ENCODE data around the gene KRTAP4-9.
"Not testable (repeated sequence)": the region's sequence is repeated elsewhere in the genome, so short reads cannot be mapped to it uniquely, and the experiment has no call there.

Gene KRTAP4-9

DNA sequence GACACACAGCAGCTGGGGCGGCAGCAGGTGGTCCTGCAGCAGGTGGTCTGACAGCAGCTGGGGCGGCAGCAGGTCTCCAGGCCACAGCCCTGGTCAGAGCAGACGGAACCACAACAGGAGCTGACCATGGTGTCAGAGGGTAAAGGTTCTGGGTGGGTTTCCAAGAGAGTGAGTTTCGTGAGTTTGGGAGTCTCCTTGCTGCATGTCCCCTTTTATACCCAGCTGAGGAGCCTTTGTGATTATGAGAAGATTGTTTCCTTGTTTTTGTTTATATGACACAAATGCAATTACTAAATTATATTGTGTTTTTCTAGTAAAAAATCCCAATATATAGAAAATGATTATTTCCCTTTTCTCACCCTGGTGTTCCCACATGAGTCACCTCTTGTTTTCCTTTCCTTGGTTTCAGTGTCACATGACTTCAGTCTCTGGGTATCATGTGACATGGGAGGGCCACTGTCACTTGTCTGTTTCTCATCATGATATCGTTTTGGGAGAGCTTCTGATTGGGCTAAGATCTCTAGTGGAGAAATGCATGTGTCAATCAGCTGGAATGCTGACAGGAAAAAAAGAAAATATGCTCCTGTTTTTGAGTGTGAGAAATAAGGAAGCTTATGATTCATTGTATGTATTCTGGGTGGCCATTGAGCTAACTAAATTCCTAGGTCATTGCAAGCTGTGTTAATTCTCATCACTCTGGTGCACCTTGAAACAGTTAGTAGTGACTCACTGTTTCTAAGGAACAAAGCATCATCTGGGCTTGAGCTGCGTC, 35.4 kb downstream of the KRTAP4-9 start, which contains the start of gene KRTAP4-6:
TSS of gene KRTAP4-6 (minus strand) at position 185 of the 772 bp plus-strand sequence. CDS start at position 128, 57 bp downstream.
- Histone ChIP-seq H3K27me3 (ENCODE audit: control insufficient read depth in 1 of 2, insufficient read depth in 2 of 2, low read length in 2 of 2) (no peaks in the 10 kb centered on the region), H3K9me3 (ENCODE audit: low read length) (no peaks in the 10 kb centered on the region), H3K9ac (ENCODE audit: low read length) (no peak within 1 kb of the TSS), H3K4me1 (ENCODE audit: insufficient read depth, low read length) (no peaks in the 10 kb centered on the region), H3K36me3 (ENCODE audit: insufficient read depth, low read length) (no peaks in the 10 kb centered on the region), H3K4me3 (ENCODE audit: low read depth in 1 of 2, low read length in 2 of 2) (no peak within 1 kb of the TSS), H3K27ac (ENCODE audit: low read depth, low read length) (no peak within 1 kb of the TSS)

DNA sequence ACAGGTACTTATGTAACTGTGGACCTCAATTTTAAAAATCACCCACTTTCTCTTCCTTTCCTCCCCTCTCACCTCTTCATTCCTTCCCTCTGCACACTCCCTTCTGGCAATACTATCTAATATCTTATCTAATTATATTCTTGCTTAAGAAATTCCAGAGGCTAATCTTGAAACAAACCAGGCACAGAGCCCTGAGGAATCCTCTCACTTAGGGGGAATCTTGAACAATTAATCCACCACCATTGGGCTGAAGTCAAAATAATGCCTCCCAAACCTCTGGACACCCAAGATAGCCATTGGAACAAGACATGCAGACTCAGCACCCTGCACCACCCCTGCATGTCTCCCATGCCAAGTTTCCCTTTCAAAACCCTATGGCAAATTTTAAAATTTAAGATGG, 36.2 kb downstream of the KRTAP4-9 start:
- Histone ChIP-seq H3K4me3 (ENCODE audit: low read depth in 1 of 2, low read length in 2 of 2) (no peak overlapping the region), H3K27me3 (ENCODE audit: control insufficient read depth in 1 of 2, insufficient read depth in 2 of 2, low read length in 2 of 2) (no peaks in the 10 kb centered on the region), H3K9ac (ENCODE audit: low read length) (no peak overlapping the region), H3K9me3 (ENCODE audit: low read length) (no peaks in the 10 kb centered on the region), H3K36me3 (ENCODE audit: insufficient read depth, low read length) (no peaks in the 10 kb centered on the region), H3K4me1 (ENCODE audit: insufficient read depth, low read length) (no peaks in the 10 kb centered on the region), H3K27ac (ENCODE audit: low read depth, low read length) (no peak overlapping the region)

- Histone ChIP-seq H3K36me3 (ENCODE audit: insufficient read depth, low read length) (no peaks in the 10 kb centered on the region), H3K27ac (ENCODE audit: low read depth, low read length) (no peak overlapping the region), H3K9me3 (ENCODE audit: low read length) (no peaks in the 10 kb centered on the region), H3K9ac (ENCODE audit: low read length) (no peak overlapping the region), H3K27me3 (ENCODE audit: control insufficient read depth in 1 of 2, insufficient read depth in 2 of 2, low read length in 2 of 2) (no peaks in the 10 kb centered on the region), H3K4me3 (ENCODE audit: low read depth in 1 of 2, low read length in 2 of 2) (no peak overlapping the region), H3K4me1 (ENCODE audit: insufficient read depth, low read length) (no peaks in the 10 kb centered on the region)
These were observed 39.7 kb downstream of the KRTAP4-9 start for GRCh38 chr17:41144846-41145245.

DNA sequence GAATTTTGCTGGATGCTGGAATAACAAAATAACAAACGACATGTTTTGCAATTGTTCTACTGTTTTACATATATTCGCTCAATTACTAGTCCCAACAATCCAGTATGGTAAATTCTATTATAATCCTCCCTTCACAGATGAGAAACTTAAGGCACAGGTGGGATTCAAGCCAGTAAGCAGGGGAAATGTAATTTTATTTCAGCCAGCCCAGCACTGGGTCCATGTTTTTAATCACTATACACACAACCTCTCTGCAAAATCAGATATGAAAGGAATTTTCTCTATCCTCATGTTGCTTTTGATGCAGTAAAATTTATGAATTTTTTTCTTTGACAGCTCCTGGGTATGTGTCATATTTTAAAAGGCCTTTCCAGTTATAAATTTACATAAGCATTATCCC, 40.1 kb downstream of the KRTAP4-9 start:
- Histone ChIP-seq H3K4me3 (ENCODE audit: low read depth in 1 of 2, low read length in 2 of 2) (no peak overlapping the region), H3K9me3 (ENCODE audit: low read length) (no peaks in the 10 kb centered on the region), H3K27me3 (ENCODE audit: control insufficient read depth in 1 of 2, insufficient read depth in 2 of 2, low read length in 2 of 2) (no peaks in the 10 kb centered on the region), H3K36me3 (ENCODE audit: insufficient read depth, low read length) (no peaks in the 10 kb centered on the region), H3K4me1 (ENCODE audit: insufficient read depth, low read length) (no peaks in the 10 kb centered on the region), H3K9ac (ENCODE audit: low read length) (no peak overlapping the region), H3K27ac (ENCODE audit: low read depth, low read length) (no peak overlapping the region)

DNA sequence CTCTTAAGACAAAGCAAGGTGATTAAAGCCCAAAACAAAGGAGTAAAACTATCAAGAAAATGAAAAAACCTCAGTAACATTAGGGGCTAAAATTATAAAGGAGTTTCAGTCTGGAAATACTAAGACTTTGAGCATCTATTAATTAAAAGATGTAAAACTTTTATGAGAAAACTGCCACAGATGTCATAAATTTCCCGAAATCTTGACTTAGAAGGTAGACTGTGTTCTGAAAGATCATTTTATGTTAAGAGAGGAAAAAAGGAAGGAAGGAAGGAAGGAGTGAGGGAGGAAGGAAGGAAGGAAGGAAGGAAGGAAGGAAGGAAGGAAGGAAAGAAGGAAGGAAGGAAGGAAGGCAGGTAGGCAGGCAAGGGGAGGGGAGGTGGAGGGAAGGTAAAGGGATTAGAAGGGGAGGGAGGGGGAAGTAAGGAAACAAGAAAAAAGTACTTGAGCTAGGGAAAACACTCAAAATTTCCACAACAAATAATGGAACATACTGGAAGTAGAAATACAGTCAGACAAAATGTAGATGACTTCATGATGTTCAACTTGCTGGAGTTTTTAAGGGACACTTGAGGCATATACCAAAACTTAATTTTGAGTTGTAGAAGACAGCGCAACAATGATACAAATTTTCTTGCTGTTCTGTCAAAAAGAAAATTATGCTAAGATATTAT, 42.5 kb downstream of the KRTAP4-9 start:
- Histone ChIP-seq H3K4me1 (ENCODE audit: insufficient read depth, low read length) (no peaks in the 10 kb centered on the region), H3K36me3 (ENCODE audit: insufficient read depth, low read length) (no peaks in the 10 kb centered on the region), H3K9me3 (ENCODE audit: low read length) (no peaks in the 10 kb centered on the region), H3K27ac (ENCODE audit: low read depth, low read length) (no peak overlapping the region), H3K4me3 (ENCODE audit: low read depth in 1 of 2, low read length in 2 of 2) (no peak overlapping the region), H3K27me3 (ENCODE audit: control insufficient read depth in 1 of 2, insufficient read depth in 2 of 2, low read length in 2 of 2) (no peaks in the 10 kb centered on the region), H3K9ac (ENCODE audit: low read length) (no peak overlapping the region)

DNA sequence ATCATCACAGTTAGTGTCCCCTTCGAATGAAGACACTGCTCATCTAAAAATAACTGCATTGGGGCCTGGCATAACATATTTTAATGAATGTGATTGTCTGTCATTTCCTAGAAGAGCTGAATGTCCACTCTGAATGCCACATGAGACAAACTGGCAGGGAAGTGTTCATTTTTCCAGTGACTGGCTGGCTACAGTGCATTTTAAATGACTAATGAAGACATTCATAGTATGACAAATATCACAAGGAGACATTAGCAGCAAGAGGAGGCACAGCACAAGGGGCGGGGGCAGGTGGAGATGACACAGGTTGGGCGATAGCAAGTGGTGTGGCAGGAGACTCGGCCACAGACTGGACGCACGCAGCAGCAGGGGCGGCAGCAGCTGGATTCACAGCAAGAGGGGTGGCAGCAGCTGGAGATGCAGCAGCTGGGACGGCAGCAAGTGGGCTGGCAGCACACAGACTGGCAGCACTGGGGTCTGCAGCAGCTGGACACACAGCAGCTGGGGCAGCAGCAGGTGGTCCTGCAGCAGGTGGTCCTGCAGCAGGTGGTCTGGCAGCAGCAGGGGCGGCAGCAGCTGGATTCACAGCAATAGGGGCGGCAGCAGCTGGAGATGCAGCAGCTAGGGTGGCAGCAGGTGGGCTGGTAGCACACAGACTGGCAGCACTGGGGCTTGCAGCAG, 43.9 kb downstream of the KRTAP4-9 start:
- not testable (repeated sequence) for H3K27me3 ChIP-seq (ENCODE audit: control insufficient read depth in 1 of 2, insufficient read depth in 2 of 2, low read length in 2 of 2); H3K9me3 ChIP-seq (ENCODE audit: low read length); H3K4me3 ChIP-seq (ENCODE audit: low read depth in 1 of 2, low read length in 2 of 2); H3K4me1 ChIP-seq (ENCODE audit: insufficient read depth, low read length); H3K9ac ChIP-seq (ENCODE audit: low read length); H3K27ac ChIP-seq (ENCODE audit: low read depth, low read length); H3K36me3 ChIP-seq (ENCODE audit: insufficient read depth, low read length)

- no peaks in the 10 kb centered on the region for H3K4me1 ChIP-seq (ENCODE audit: insufficient read depth, low read length)
- H3K9me3 ChIP-seq (ENCODE audit: low read length) = no peaks in the 10 kb centered on the region
- H3K4me3 ChIP-seq (ENCODE audit: low read depth in 1 of 2, low read length in 2 of 2) = no peak within 1 kb of the TSS
- no peak within 1 kb of the TSS for H3K9ac ChIP-seq (ENCODE audit: low read length)
- no peaks in the 10 kb centered on the region for H3K36me3 ChIP-seq (ENCODE audit: insufficient read depth, low read length)
- H3K27ac ChIP-seq (ENCODE audit: low read depth, low read length) = no peak within 1 kb of the TSS
- no peaks in the 10 kb centered on the region for H3K27me3 ChIP-seq (ENCODE audit: control insufficient read depth in 1 of 2, insufficient read depth in 2 of 2, low read length in 2 of 2)
These were observed 44.4 kb downstream of the KRTAP4-9 start, which contains the start of gene KRTAP4-5 for GRCh38 chr17:41149652-41149985. Gene KRTAP4-5, minus strand, starts transcription at chr17:41149825. Its CDS starts 58 bp downstream, at chr17:41149767.

GRCh38 chr17:41150026-41150425, 44.8 kb downstream of the KRTAP4-9 start:
- Histone ChIP-seq H3K9ac (ENCODE audit: low read length) (no peak overlapping the region), H3K4me3 (ENCODE audit: low read depth in 1 of 2, low read length in 2 of 2) (no peak overlapping the region), H3K27me3 (ENCODE audit: control insufficient read depth in 1 of 2, insufficient read depth in 2 of 2, low read length in 2 of 2) (no peaks in the 10 kb centered on the region), H3K9me3 (ENCODE audit: low read length) (no peaks in the 10 kb centered on the region), H3K4me1 (ENCODE audit: insufficient read depth, low read length) (no peaks in the 10 kb centered on the region), H3K36me3 (ENCODE audit: insufficient read depth, low read length) (no peaks in the 10 kb centered on the region), H3K27ac (ENCODE audit: low read depth, low read length) (no peak overlapping the region)

- H3K4me1 ChIP-seq (ENCODE audit: insufficient read depth, low read length) = no peaks in the 10 kb centered on the region
- H3K36me3 ChIP-seq (ENCODE audit: insufficient read depth, low read length) = no peaks in the 10 kb centered on the region
- H3K27ac ChIP-seq (ENCODE audit: low read depth, low read length) = no peak overlapping the region
- H3K27me3 ChIP-seq (ENCODE audit: control insufficient read depth in 1 of 2, insufficient read depth in 2 of 2, low read length in 2 of 2) = no peaks in the 10 kb centered on the region
- H3K9me3 ChIP-seq (ENCODE audit: low read length) = no peaks in the 10 kb centered on the region
- H3K9ac ChIP-seq (ENCODE audit: low read length) = no peak overlapping the region
- H3K4me3 ChIP-seq (ENCODE audit: low read depth in 1 of 2, low read length in 2 of 2) = no peak overlapping the region
These were observed 46.3 kb downstream of the KRTAP4-9 start for GRCh38 chr17:41151525-41151924.

GRCh38 chr17:41153856-41154255, 48.7 kb downstream of the KRTAP4-9 start:
- H3K27ac ChIP-seq (ENCODE audit: low read depth, low read length) = no peak overlapping the region
- no peaks in the 10 kb centered on the region for H3K36me3 ChIP-seq (ENCODE audit: insufficient read depth, low read length)
- H3K4me3 ChIP-seq (ENCODE audit: low read depth in 1 of 2, low read length in 2 of 2) = no peak overlapping the region
- no peaks in the 10 kb centered on the region for H3K4me1 ChIP-seq (ENCODE audit: insufficient read depth, low read length)
- H3K9me3 ChIP-seq (ENCODE audit: low read length) = no peaks in the 10 kb centered on the region
- no peaks in the 10 kb centered on the region for H3K27me3 ChIP-seq (ENCODE audit: control insufficient read depth in 1 of 2, insufficient read depth in 2 of 2, low read length in 2 of 2)
- H3K9ac ChIP-seq (ENCODE audit: low read length) = no peak overlapping the region

Data from muscle layer of colon (tissue), 2 donors.